HPDE6-E6E7 (cell line): Measurements from ENCODE around the gene JAK2.
"Not testable (repeated sequence)": the region's sequence is repeated elsewhere in the genome, so short reads cannot be mapped to it uniquely, and the experiment has no call there.

ENCODE experiments used
- DNase-seq: peaks from one replicate; pipeline ENCODE4 v3.0.0; 2011; ENCODE audit warnings: missing footprints; ENCODE audit errors: extremely low spot score

Gene JAK2

GRCh38 chr9:5041390-5042115, 56.5 kb downstream of the JAK2 start:
- no peak for DNase-seq

GRCh38 chr9:5042661-5043178, 57.6 kb downstream of the JAK2 start:
- DNase-seq: no peak

- DNase-seq: no peak
Measured at GRCh38 chr9:5043381-5043780, 58.3 kb downstream of the JAK2 start.

- no peak for DNase-seq
Measured at GRCh38 chr9:5044160-5044559, 59.1 kb downstream of the JAK2 start.

GRCh38 chr9:5052838-5053237, 67.8 kb downstream of the JAK2 start:
- no peak for DNase-seq

- DNase-seq: no peak
Measured at GRCh38 chr9:5062631-5063030, 77.6 kb downstream of the JAK2 start.

- DNase-seq: no peak
Measured at GRCh38 chr9:5072871-5073270, 87.8 kb downstream of the JAK2 start.

- DNase-seq: no peak
Measured at GRCh38 chr9:5073701-5074100, 88.6 kb downstream of the JAK2 start.

GRCh38 chr9:5085993-5086392, 100.9 kb downstream of the JAK2 start:
- DNase-seq: no peak

GRCh38 chr9:5089737-5090136, 104.7 kb downstream of the JAK2 start:
- no peak for DNase-seq

- DNase-seq: no peak
Measured at GRCh38 chr9:5095795-5096194, 110.7 kb downstream of the JAK2 start.

GRCh38 chr9:5099466-5099865, 114.4 kb downstream of the JAK2 start:
- no peak for DNase-seq

- not testable (repeated sequence) for DNase-seq
Measured at GRCh38 chr9:5101127-5101526, 116.1 kb downstream of the JAK2 start.

- not testable (repeated sequence) for DNase-seq
Measured at GRCh38 chr9:5106517-5106916, 121.4 kb downstream of the JAK2 start.

- DNase-seq: no peak
Measured at GRCh38 chr9:5110867-5111681, 126.0 kb downstream of the JAK2 start.

GRCh38 chr9:5111696-5112095, 126.6 kb downstream of the JAK2 start:
- no peak for DNase-seq

- DNase-seq: no peak
Measured at GRCh38 chr9:5112109-5112592, 127.1 kb downstream of the JAK2 start.

GRCh38 chr9:5112646-5113045, 127.6 kb downstream of the JAK2 start:
- DNase-seq: no peak

GRCh38 chr9:5113523-5113922, 128.5 kb downstream of the JAK2 start:
- no peak for DNase-seq

- DNase-seq: no peak
Measured at GRCh38 chr9:5113994-5114748, 129.1 kb downstream of the JAK2 start.

- no peak for DNase-seq
Measured at GRCh38 chr9:5122116-5122515, 137.0 kb downstream of the JAK2 start.

GRCh38 chr9:5122516-5122915, 137.4 kb downstream of the JAK2 start:
- DNase-seq: no peak
